NK-92 (cell line): ENCODE data around the gene DPP10.

Source experiments
- DNase-seq: peaks from one replicate; lab custom pipeline; 2025; ENCODE audit not compliant: unreplicated experiment; lab: John Stamatoyannopoulos, UW

Gene DPP10

DNA sequence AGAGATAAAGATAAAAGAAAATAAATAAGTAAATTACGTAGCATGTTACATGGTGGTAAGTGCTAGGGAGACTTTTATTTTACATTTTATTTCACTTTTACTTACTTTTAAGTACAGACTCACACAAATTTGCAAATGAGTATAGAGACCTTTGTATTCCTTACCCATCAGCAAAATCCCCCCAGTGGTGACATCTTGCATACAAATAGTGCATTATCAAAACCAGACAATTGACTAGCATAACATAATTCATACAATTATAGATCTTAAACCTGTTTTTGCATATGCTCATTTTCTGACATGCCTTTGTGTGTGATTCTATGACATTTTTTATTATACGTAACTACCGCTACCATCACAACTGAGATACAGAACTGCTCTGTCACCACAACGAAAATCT is 1099.4 kb downstream of the DPP10 start:
- no peak for DNase-seq

DNA sequence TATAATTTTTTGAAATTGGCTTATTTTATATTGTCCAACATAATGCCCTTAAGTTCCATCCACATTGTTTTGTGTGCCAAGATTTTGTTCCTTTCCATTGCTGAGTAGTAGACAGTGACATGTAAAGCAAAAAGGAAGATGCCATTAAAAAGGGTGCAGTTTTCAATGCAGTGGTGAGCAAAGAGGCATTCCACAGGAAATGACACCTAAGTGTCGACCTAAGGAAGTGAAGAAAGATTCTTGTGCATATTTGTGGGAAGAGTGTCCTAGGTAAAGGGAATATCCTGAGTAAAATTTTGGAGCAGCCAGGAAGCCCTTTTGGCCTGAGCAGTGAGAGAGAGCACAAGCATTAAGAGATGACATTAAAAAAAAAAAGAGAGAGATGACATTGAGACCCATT is 1099.9 kb downstream of the DPP10 start:
- no peak for DNase-seq

DNA sequence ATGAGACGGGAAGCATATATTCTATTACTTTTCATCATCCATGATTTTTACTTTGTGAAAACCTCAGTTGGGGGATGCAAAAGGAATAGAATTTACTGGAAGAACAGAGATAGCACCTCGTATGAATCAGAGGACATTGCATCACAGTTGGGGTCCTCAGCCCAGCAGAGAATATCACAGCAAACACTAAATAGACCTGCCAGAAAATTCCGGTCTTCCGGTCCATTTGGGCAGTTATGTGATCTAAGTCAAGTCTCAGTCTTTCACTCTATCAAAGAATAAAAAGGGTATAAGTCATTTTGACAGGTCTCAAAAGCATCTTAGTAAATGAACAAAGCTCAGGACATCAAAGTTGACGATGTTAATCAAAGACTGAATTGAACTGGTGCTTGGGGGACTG is 1100.6 kb downstream of the DPP10 start:
- no peak for DNase-seq

DNA sequence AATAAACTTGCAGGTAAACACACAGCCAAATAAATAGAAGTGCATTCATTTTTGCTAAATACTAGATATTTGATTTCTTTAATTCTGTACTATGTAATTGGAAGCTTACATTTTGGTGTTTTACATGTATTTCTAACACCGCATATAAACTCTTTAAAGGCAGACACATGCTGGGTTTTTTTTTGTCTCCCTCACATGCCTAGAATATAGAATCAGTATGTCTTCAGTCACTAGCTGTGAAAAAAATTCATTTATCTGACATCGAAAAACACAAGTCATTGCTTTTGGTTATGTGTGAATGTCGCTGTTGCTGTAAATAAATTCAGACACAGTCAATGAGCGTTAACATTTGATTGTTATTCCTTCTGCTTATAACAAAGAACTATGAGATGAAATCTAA is 1101.0 kb downstream of the DPP10 start:
- DNase-seq, result no peak

DNA sequence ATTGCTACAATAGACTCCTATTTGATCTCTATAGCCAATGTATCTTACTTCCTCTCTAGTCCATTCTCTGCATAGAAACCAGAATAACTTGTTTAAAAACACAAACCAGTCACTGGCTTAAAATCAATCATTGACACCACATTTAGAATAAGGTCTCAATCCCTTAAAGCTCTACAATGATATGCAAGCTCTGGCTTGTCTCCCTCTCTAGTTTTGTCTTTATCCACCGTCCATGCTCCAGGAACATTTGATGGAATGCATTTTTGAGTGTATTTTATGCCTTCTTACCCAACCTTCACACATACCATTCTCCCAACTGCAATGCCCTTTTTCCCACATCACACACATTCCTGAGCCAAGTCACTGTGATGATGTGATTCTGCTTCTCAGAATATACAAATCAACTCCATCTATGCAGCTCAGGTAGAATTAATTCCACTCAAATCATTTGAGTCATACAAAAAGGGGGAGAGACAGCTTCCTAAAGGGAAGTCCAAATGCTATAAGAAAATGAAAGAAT is 1107.2 kb downstream of the DPP10 start:
- no peak for DNase-seq

DNA sequence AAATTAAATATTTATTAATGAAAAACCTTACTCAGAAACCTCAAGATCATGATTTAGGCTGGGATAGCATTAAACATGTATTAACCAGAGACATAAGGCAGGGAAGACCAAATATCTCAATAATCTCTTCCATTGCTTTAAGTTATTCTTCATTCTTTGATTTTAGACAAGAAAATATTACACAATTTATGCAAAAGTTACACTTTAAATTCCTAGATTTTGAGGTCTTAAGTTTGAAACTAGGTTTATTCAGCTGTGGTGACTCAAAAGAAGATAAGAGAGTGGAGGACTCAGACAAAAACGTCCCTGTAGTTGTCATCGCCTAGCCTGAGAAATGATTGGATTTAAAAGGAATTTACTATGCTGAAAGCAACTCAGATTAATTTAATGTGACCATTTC is 1110.3 kb downstream of the DPP10 start:
- no peak for DNase-seq

DNA sequence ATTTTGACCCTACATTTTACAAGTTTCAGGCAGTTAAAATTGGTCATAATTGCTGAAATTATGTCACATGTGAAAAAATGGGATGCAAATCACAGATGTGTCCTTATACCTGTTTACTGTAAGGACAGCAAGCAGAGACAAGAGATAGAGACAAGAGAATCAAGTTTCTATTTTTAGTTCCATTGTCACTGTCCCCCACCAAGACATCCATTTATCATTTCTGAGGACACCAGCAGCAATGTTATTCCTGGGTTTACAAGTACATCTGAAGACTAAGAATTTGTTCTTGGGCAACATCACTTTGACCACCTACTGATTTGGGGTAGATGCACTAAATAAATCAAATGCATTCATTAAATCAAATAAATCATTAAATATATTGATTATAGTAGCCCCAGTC is 1111.7 kb downstream of the DPP10 start:
- no peak for DNase-seq

DNA sequence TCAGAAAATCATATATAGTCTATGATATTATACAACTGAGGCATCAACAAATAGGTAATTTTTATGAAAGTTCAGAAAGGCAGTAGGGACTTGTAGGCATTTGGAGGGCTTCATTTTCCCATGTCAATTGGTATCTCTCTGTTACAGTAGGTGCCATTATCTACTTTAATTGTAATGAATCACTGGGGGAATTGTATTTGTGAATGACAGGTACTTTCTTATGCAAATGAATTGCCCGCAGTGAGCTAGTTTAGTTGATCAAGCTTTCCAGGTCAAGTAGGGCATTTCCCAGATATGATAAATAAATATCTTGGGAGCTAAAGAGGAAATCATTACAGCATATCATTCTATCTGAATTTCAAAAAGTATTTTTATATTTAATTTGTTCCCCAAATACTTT is 1116.3 kb downstream of the DPP10 start:
- DNase-seq, result no peak

DNA sequence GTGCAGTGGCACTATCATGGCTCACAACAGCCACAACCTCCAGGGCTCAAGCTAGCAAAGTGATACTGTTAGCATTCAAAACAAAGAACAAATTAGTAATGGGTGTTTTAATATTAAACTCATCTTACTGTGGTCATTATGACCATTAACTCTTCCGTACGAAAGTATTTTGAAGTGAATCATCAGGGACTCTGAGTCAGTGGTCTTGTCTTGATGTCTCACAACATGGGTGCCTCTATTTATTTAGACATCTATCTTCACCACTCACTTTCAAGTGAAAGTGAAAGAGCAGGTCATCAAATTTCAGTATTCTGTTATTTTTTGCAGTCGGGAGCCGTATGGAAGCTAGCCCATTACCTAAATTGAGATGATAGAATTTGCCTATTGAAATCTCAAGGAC is 1118.2 kb downstream of the DPP10 start:
- no peak for DNase-seq

DNA sequence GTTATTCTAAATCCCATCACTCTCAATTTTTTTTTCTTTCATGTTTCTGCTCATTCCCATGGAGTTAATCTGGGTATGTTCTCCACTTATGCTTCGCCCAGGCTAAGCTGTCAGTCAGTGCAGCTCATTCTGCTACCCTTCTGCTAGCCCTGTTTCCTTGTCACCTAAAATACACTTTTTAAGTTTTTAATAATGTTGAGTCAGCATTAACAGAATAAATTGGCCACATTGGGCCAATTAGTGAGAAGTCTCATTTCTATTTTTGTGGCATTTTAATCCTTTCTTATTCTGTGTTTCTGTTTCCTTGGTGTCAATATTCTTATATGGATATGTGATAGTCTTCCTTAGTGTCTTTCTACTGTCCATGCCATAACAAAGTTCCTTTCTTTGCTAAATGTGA is 1126.2 kb downstream of the DPP10 start:
- no peak for DNase-seq

DNA sequence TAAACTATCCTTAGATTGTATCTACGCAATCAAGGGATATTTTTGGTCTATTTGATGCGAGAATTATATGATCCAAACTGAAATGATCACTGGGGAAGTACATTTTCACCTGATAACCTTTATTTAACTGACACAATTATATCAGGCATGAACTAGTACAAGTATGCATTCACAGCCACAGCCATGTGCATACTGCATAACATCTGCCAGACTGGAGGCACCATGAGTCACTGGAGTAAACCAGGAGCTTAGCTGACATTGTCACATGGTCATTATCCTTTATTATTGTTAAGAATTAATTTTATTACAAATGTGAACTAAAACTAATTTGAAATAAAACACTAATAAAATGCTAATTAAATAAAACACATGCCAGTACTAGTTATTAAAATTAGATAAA is 1127.1 kb downstream of the DPP10 start:
- no peak for DNase-seq

DNA sequence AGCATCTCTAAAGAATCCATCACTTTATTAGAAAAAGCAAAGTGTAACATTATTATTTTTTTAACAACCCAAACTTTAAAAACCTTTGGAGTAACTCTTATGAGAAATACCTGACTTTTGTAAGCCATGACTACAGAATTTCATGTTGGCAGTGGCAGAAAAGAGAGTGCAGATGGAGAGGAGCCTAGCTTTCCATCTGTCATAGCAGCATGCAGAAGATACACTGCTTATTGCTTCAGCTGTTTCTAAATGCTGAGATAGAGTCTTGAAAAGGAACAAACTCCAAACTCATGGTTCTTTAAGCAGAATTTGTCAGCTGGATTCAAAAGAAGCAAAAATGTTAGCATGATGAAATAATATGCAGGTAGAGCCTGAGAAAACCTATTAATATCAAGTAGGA is 1130.3 kb downstream of the DPP10 start:
- DNase-seq, result no peak

DNA sequence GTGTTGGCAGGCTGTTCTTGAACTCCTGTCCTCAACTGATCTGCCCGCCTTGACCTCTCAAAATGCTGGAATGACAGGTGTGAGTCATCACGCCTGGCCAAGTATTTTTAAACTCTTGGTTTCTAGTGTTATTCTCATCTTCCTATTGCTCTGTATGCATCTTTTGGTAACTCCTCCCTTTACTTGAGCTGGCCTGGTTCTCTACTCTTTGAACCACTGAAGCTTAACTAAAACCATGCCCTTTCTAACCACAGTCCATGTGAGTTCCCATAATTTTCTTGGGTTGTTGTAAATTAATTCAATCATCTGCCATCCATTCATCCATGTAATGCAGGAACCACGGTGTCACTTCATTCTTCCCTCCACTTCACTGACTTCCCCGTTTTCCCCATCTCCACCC is 1131.3 kb downstream of the DPP10 start:
- DNase-seq, result no peak

DNA sequence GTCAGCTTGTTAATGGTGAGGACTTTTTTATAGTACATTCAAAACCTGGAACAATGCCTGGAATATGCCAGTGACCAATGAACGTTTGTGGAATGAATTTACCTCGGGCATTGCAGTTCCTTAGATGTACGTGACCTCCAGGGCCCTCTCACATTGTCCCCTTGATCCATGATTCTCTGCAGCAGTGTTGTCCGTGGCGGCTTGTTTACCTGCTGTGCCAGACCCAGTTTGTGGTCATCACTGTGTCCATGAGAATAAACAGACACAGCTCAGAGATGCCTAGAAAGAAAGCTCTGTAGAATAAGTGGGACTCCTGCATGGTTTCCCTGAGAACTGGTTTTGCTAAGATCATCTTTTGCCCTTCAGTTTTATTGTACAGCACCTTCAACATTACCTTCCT is 1132.2 kb downstream of the DPP10 start:
- DNase-seq, result no peak

DNA sequence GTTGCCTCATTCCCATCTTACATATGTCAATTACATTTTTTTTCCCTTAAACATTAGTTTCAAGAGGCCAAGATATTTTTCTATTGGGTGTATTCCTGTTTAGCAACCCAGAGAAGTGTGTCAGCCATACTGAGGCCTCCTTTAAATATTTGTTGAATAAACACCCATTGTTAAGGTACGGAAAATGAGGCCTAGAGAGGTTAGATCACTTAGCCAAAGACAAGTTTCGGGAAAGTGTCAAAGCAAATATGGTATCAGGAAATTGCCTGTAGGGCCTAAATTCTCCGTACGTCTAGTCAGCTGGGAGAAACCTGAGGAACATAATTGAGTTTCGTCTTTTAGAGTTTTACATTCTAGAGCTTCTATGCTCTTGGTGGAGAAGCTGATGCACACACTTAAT is 1138.3 kb downstream of the DPP10 start:
- DNase-seq, result no peak

DNA sequence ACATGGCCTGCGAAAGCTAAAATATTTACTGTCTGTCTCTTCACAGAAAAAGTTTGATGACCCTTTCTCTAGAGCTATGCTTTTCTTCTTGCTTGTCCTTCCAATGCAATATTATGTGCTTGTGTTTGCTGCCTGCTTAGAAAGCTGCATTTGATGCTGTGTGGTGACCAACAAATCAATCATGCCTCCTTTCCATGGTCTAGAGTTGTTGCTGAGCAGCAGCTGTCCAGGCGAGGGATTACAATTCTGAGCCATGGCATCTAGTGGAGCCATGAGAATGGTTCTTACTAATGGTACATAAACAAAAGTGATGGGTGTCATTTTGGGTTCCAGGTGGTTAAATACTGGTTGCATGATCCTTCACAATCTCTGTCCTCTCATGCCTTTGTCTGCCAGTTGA is 1142.1 kb downstream of the DPP10 start:
- no peak for DNase-seq

DNA sequence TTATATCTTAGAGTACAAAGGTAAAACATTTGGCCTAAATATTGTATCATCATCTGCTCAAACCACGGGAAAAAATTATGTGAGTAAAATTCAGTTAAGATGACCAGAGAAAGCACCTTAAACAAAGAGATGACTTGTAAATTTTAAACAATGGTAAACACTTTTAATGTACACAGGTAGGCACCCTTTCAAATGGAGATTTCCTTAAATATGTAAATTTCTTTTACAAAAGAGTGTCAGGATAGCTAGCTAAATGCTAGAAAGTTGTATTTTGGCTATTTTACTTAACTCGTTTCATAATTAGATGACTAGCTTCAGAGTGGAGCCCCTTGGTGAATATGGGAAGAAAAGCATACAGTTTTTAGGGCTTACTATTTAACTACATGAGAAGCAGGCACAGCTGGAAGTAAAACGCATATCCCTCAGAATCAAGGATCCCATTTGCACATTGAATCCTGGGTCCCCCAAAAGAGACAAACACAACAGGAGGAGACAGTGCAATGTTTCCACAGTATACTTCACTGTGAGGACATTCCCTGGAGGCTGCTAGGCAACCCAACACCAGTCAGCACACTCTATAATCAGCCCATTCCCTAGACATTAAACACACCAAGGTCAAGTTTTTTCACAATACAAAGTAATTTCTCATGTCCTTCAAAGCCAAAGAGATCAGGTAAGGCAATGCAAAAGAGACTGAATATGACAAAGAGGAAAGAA is 1154.4 kb downstream of the DPP10 start:
- no peak for DNase-seq

DNA sequence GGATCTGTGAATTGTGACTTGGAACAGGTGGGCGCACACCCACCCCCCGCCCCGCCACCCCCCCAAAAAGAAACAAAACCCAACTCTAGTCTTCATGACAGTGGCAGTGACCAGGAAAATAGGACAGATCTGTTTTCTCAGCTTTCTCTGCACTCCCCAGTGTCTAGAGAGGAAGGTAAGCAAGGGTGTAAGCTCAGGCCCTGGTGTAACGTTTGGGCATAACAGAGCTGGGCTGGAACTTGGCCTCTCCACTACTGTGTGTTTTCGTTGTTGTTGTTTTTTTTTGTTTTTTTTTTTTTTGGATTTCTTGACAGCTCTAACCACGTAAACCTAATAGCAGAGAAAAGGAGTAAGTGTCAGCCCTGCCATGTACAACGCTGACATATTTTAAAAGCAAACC is 1160.8 kb downstream of the DPP10 start:
- no peak for DNase-seq

DNA sequence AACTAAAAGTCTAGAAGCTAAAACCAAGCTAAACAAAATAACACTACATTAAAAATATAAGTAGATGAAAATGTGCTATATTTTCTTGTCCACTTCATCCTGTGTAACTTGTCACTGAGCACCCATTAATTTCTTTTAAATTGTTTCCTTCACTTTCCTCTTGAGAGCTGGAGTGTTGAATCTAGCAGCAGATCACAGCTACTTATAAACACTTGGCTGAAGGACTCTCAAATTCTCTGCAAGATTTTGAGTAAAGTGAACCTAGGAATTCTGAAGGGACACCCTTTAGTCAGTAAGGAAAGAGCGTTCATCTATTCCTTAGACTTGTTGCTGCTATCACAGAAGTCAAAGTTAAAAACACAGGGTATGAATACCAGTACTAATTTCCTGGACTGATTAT is 1163.9 kb downstream of the DPP10 start:
- no peak for DNase-seq

DNA sequence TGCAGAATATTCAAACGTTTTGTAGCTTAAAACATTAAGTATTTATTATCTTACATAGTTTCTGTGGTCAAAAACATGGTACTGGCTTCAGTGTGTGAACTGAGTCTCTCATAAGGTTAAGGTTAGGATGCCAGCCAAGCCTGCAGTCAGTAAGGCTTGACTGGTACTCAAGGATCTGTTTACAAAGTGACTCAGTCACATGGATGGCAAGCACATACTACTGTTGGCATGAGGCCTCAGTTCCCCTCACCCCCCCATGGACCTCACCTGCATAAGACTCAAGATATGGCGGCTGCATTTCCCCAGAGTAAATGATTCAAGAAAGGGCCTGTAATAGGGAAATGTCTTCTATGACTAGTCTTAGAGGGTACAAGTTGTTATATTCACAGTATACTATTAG is 1167.5 kb downstream of the DPP10 start:
- no peak for DNase-seq

DNA sequence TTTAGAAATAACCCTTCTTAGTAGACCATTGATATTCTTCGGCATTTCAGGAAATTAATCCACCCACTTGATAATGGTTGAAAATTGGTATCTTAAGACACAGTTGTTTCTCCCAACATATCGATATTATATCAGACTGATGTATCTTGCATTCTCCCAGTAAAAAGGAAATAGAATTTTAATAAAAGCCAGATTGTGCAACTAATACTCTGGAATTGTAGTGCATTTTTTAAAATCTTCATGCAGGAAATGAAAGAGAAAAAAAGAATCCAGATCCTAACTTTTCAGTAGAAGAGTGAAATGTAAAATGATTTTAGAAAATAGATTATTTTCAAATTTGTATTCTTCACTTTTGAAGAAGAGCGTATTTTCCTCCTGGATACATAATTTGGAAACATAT is 1168.4 kb downstream of the DPP10 start:
- no peak for DNase-seq

DNA sequence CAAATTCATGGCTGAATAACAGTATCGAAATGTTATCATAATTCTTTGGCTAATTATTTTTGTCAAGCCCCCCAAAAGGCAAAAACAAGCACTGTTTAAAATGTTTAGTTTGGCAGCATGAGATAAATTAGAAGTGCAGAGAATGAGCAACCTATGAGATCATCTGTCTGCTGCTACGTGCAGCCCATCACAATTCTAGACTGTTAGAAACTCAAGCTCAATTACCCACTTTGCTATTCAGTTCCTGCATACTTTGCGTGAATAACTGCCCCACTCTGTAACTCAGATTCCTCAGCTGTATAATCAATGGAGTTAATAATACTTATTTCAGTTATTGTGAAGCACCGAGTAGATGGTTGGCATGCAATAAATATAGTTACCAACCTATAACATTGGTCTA is 1181.9 kb downstream of the DPP10 start:
- no peak for DNase-seq

DNA sequence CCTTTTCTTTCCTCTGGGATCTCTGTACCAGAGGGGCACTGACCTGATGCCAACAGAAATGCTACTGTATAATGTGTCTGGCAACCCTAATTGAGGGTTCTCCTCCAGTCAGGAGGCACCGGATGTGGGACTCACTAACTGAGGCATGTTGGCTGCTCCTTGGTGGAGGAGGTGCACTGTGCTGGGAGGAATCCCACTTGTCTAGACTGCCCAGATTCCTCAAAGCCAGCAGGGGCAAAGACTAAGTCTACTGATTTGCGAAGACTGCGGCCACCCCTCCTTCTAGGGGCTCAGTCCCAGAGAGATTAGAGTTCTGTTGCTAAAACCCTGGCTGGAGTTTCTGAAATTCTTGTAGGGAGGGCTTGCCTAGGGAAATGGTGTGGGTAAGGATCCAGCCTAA is 1192.1 kb downstream of the DPP10 start:
- DNase-seq, result no peak
